ENCODE data around the gene ESYT1.

Gene ESYT1

DNA sequence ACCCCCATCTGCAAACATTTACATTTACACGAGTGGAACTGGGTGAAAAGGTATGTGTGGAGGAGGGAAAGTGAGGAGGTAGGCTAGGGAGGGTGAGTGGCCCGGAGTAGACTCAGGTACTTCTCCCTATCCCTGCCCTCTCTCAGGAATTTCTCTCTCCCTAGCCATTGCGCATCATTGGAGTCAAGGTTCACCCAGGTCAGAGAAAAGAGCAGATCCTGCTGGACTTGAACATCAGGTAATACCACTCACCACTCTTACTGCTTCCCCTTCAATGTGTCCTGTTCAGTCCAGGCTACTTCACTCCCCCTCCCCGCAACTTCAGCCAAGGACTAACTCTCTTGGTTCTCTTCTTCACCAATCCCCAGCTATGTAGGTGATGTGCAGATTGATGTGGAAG is 2.8 kb downstream of the ESYT1 start:
- TF ChIP-seq, protein P1, sequence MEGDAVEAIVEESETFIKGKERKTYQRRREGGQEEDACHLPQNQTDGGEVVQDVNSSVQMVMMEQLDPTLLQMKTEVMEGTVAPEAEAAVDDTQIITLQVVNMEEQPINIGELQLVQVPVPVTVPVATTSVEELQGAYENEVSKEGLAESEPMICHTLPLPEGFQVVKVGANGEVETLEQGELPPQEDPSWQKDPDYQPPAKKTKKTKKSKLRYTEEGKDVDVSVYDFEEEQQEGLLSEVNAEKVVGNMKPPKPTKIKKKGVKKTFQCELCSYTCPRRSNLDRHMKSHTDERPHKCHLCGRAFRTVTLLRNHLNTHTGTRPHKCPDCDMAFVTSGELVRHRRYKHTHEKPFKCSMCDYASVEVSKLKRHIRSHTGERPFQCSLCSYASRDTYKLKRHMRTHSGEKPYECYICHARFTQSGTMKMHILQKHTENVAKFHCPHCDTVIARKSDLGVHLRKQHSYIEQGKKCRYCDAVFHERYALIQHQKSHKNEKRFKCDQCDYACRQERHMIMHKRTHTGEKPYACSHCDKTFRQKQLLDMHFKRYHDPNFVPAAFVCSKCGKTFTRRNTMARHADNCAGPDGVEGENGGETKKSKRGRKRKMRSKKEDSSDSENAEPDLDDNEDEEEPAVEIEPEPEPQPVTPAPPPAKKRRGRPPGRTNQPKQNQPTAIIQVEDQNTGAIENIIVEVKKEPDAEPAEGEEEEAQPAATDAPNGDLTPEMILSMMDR (IDR thresholded peaks at IDR 0.05; ENCODE audit: borderline replicate concordance, control extremely low read depth, extremely low read depth, insufficient read depth, missing control alignments), result no peak
- in situ Hi-C loops (cut with MboI; ENCODE audit: low sequenced_read_pairs, unreplicated experiment), result no loop called here
- no peak for DNase-seq (ENCODE audit: low spot score)

DNA sequence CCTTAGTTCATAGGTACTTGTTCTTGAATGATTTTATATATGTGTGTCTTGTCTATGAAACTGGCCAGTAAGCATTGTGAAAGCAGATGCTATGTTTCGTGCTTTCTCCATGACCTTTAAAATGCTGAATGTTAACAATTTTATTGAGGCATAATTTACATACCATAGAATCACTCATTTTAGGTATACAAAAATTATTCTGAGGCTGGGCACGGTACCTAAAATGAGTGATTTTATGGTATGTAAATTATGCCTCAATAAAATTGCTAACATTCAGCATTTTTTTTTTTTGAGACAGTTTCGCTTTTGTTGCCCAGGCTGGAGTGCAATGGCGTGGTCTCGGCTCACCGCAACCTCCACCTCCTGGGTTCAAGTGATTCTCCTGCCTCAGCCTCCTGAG is 6.8 kb downstream of the ESYT1 start:
- in situ Hi-C loops (cut with MboI; ENCODE audit: low sequenced_read_pairs, unreplicated experiment), result no loop called here
- DNase-seq (ENCODE audit: low spot score), result no peak
- TF ChIP-seq, protein P1 (IDR thresholded peaks at IDR 0.05; ENCODE audit: borderline replicate concordance, control extremely low read depth, extremely low read depth, insufficient read depth, missing control alignments), result no peak

DNA sequence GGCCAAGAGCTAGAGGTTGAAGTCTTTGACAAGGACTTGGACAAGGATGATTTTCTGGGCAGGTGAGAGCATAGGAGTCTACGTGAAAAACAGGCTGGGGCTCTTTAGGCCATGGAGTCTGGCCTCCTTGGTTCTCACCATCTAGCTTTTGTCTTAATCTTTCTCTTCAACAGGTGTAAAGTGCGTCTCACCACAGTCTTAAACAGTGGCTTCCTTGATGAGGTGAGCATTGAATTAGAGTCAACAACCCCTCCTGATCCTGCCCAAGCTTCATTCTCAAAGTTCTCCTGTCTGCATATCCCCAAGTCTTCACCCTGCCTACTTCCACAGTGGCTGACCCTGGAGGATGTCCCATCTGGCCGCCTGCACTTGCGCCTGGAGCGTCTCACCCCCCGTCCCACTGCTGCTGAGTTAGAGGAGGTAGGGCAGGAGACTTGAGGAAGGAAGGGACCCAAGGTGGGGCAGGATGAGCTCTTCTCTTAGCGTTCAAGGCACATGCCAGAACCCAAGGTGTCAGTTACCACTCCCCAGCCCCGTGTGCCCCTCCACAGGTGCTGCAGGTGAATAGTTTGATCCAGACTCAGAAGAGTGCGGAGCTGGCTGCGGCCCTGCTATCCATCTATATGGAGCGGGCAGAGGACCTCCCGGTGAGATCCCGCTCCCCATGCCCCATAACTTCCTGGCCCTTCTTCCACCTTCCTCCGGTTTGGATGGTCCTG is 9.9 kb downstream of the ESYT1 start:
- TF ChIP-seq, protein P1 (IDR thresholded peaks at IDR 0.05; ENCODE audit: borderline replicate concordance, control extremely low read depth, extremely low read depth, insufficient read depth, missing control alignments), result no peak
- DNase-seq (ENCODE audit: low spot score), result no peak
- in situ Hi-C loops (cut with MboI; ENCODE audit: low sequenced_read_pairs, unreplicated experiment), result no loop called here

DNA sequence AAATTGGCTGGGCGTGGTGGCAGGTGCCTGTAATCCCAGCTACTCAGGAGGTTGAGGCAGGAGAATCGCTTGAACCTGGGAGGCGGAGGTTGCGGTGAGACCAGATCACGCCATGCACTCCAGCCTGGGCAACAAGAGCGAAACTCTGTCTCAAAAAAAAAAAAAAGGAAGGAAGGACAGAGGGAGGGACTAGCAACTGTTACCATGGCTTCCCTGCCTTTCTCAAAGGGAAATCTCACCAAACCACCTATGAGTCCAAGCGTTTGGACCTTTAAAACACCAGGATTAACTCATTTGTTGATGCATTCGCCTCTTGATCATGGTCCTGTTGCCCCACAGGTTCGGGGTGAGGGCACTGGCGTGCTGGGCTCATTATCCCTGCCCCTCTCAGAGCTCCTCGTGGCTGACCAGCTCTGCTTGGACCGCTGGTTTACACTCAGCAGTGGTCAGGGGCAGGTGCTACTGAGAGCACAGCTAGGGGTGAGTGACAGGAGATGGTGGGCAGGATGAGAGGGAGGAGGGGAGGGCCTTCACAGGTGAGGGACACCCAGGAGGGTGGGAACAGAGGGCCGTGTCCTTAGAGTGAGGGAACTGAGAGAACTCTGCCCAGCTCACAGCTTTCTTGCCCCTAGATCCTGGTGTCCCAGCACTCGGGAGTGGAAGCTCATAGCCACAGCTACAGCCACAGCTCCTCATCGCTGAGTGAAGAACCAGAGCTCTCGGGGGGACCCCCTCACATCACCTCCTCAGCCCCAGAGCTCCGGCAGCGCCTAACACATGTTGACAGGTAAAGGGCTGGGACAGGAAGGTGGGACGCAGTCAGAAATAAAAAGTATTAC is 14.1 kb downstream of the ESYT1 start:
- TF ChIP-seq, protein P1 (IDR thresholded peaks at IDR 0.05; ENCODE audit: borderline replicate concordance, control extremely low read depth, extremely low read depth, insufficient read depth, missing control alignments), result no peak
- in situ Hi-C loops (cut with MboI; ENCODE audit: low sequenced_read_pairs, unreplicated experiment), result no loop called here
- DNase-seq (ENCODE audit: low spot score), result no peak

DNA sequence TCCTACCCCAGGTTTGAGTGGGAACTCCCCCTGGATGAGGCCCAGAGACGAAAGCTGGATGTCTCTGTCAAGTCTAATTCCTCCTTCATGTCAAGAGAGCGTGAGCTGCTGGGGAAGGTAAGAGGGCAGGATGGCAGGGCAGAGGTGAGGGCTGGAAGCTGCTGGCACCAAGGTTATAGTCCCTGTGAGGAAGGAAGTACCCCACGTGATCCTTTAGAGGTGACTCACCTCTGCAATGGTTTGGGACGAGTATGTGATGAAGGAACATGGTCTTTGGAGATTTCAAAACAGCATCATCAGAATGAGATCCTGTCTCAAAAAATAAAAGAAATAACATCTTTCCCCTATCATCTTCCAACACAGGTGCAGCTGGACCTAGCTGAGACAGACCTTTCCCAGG is 15.2 kb downstream of the ESYT1 start:
- TF ChIP-seq, protein P1 (IDR thresholded peaks at IDR 0.05; ENCODE audit: borderline replicate concordance, control extremely low read depth, extremely low read depth, insufficient read depth, missing control alignments), result no peak
- in situ Hi-C loops (cut with MboI; ENCODE audit: low sequenced_read_pairs, unreplicated experiment), result no loop called here

DNA sequence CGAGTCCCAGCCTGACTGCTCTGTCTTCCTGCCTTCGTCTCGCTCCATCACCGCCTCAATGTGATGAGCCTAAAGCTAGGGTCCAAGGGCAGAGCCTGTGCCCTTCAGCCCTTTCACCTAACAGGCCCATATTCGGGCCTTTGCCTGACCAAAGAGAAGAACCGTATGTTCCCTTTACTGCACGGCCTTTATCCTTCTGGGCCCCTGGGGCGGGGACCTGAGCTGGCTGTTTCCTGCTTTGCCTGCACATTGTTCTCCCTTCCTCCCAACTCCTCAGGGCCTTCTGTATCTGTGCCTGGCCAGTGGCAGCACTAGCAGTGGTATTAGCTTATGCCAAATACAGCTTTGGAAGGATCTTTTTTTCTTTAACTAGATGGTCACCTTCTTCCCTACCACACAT is 15.8 kb downstream of the ESYT1 start:
- in situ Hi-C loops (cut with MboI; ENCODE audit: low sequenced_read_pairs, unreplicated experiment), result no loop called here
- no peak for DNase-seq (ENCODE audit: low spot score)
- TF ChIP-seq, protein P1 (IDR thresholded peaks at IDR 0.05; ENCODE audit: borderline replicate concordance, control extremely low read depth, extremely low read depth, insufficient read depth, missing control alignments), result no peak

More for the DNA sequence above, 15.2 kb downstream of the ESYT1 start:
- DNase-seq (ENCODE audit: low spot score), result no peak

Data from GM13976 (cell line).